ENCODE results near the gene ANKRD9. TPM values are rescaled to one million over a fixed set of nuclear protein-coding genes. Genes with fewer than 3 reads are reported as not detected.

Gene ANKRD9
- total RNA-seq, 3 donors from 2014 or later: 10.4 to 24.9 (median 22.8) TPM

DNA sequence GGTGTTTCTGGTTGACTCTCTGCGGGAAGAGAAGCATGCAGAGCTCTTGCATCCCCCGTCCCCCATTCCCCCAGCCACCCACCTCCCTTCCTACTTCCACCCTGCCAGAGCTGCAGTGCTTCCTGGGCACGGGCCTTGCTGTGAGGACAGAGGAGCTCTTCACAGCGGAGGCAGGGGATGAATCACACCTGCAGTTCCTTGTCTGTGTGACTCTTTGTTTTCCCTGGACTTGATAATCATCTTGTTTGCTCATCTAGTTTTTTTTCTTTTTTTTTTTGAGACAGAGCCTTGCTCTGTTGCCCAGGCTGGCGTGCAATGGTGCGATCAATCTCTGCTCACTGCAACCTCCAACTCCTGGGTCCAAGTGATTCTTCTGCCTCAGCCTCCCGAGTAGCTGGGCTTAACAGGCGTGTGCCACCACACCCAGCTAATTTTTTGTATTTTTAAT is 27.8 kb downstream of the ANKRD9 start:
- intact Hi-C loops (cut with DNase I; ENCODE audit: low total_unique reads): no loop called here
- H3K9me3 ChIP-seq: no peaks in the 10 kb centered on the region
- H3K4me3 ChIP-seq: no peak overlapping the region
- H3K27me3 ChIP-seq: no peaks in the 10 kb centered on the region
- DNase-seq (ENCODE audit: low spot score in 2 of 2): peak in 1 of 2 donors; percentile 67
- H3K36me3 ChIP-seq: no peaks in the 10 kb centered on the region
- H3K4me1 ChIP-seq: peaks cover 0 to under 1% of the 10 kb centered on the region in 2 donors
- H3K27ac ChIP-seq: peak overlapping the region; percentile 22 to 72
- TF ChIP-seq, protein P1, sequence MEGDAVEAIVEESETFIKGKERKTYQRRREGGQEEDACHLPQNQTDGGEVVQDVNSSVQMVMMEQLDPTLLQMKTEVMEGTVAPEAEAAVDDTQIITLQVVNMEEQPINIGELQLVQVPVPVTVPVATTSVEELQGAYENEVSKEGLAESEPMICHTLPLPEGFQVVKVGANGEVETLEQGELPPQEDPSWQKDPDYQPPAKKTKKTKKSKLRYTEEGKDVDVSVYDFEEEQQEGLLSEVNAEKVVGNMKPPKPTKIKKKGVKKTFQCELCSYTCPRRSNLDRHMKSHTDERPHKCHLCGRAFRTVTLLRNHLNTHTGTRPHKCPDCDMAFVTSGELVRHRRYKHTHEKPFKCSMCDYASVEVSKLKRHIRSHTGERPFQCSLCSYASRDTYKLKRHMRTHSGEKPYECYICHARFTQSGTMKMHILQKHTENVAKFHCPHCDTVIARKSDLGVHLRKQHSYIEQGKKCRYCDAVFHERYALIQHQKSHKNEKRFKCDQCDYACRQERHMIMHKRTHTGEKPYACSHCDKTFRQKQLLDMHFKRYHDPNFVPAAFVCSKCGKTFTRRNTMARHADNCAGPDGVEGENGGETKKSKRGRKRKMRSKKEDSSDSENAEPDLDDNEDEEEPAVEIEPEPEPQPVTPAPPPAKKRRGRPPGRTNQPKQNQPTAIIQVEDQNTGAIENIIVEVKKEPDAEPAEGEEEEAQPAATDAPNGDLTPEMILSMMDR (IDR thresholded peaks at IDR 0.05): no peak
- TF ChIP-seq POLR2AphosphoS5 (IDR thresholded peaks at IDR 0.05): no peak

DNA sequence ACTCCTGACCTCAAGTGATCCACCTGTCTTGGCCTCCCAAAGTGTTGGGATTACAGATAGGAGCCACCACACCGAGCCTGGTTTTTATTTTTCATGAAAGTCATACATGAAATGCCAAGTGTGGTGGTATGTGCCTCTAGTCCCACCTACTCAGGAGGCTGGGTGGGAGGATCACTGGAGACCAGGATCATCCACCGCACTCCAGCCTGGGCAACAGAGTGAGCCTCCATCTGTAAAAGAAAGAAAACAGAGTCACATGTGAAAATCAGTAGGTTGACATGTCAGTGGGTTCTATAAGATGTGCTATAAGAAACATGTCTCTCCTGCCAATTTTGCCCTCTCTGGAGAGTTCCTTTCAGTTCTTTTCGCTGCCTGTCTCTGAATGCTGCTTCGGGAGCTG is 28.2 kb downstream of the ANKRD9 start:
- Histone ChIP-seq H3K36me3 (no peaks in the 10 kb centered on the region), H3K27me3 (no peaks in the 10 kb centered on the region), H3K9me3 (no peaks in the 10 kb centered on the region), H3K27ac (peak overlapping the region; percentile 22 to 72), H3K4me3 (no peak overlapping the region), H3K4me1 (no peaks in the 10 kb centered on the region)
- no peak for DNase-seq (ENCODE audit: low spot score in 2 of 2)
- no peak for TF ChIP-seq POLR2A (IDR thresholded peaks at IDR 0.05)
- TF ChIP-seq, protein P1 (IDR thresholded peaks at IDR 0.05): no peak
- no peak for TF ChIP-seq POLR2AphosphoS5 (IDR thresholded peaks at IDR 0.05)
- intact Hi-C loops (cut with DNase I; ENCODE audit: low total_unique reads): no loop called here

DNA sequence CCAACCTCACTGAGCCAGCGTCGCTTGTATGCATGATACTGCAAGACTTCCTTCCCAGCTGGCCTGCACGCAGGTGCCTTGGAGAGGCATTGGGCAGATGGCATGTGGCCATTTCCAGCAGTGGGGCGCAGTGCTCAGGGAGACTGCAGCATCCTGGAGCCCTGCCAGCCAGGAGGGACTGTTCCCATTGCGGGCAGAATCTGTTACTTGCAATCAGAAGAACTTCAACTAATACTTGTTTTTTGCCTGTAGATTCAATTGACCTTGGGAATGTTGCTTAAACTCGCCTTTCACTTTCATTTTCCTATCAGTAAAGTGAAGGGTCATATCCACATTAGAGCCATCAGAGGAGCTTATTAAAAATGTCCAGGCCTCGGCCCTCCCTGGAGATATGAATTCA is 29.8 kb downstream of the ANKRD9 start:
- peak overlapping the region in 1 of 3 donors; percentile 33 for H3K4me3 ChIP-seq
- no peaks in the 10 kb centered on the region for H3K36me3 ChIP-seq
- intact Hi-C loops (cut with DNase I; ENCODE audit: low total_unique reads): no loop called here
- no peaks in the 10 kb centered on the region for H3K4me1 ChIP-seq
- peak overlapping the region; percentile 14 to 23 for H3K27ac ChIP-seq
- no peaks in the 10 kb centered on the region for H3K27me3 ChIP-seq
- no peaks in the 10 kb centered on the region for H3K9me3 ChIP-seq
- DNase-seq (ENCODE audit: low spot score in 2 of 2): no peak
- no peak for TF ChIP-seq POLR2A (IDR thresholded peaks at IDR 0.05)
- TF ChIP-seq, protein P1 (IDR thresholded peaks at IDR 0.05): no peak

DNA sequence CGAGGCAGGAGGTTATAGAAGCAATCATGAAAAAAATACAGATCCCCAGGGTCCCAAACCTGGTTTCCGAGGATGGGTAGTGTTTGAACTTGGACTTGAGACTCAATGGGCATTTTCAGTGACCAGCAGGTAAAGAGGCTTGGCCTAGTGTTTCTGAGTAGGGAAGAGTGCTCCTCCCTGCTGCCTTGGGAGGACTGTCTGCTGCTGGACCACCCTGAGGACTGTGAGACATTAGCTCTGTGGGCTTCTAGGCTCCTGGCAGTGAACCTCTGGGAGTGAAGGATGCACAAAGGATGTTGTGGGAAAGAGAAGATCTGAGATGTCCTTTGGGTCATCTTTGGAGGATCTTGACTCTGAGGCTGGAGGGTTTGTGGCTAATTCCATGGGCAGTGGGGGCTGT is 30.5 kb downstream of the ANKRD9 start:
- Histone ChIP-seq H3K4me3 (no peak overlapping the region), H3K27me3 (no peaks in the 10 kb centered on the region), H3K4me1 (no peaks in the 10 kb centered on the region), H3K9me3 (no peaks in the 10 kb centered on the region), H3K36me3 (no peaks in the 10 kb centered on the region), H3K27ac (peak overlapping the region in 1 of 2 donors; percentile 23)
- TF ChIP-seq POLR2AphosphoS5 (IDR thresholded peaks at IDR 0.05) (no peak), POLR2A (IDR thresholded peaks at IDR 0.05) (no peak)
- TF ChIP-seq, protein P1 (IDR thresholded peaks at IDR 0.05): no peak
- intact Hi-C loops (cut with DNase I; ENCODE audit: low total_unique reads): no loop called here
- DNase-seq (ENCODE audit: low spot score in 2 of 2): no peak

DNA sequence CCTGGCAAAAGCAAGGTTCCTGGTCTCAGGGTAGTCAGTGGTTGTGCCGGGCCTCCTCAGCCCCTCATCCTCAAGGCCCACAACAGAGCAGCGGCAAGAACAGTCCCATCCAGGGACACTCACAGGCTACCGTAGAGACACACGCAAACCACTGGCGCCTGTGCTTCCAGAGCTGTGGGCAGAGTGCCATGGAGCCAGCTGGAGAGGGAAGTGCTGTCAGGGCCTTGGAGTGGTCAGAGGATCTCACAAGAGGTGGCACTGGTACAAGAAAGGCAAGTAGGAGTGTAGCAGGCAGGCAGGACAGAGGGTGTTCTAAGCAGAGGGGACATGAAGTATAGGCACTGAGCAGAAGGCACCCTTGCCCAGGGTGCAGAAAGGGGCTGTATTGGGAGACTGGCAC is 34.6 kb downstream of the ANKRD9 start:
- Histone ChIP-seq H3K36me3 (no peaks in the 10 kb centered on the region), H3K9me3 (no peaks in the 10 kb centered on the region), H3K27ac (peak overlapping the region in 1 of 2 donors; percentile 37), H3K4me1 (no peaks in the 10 kb centered on the region), H3K27me3 (no peaks in the 10 kb centered on the region), H3K4me3 (no peak overlapping the region)
- intact Hi-C loops (cut with DNase I; ENCODE audit: low total_unique reads): no loop called here
- DNase-seq (ENCODE audit: low spot score in 2 of 2): no peak
- TF ChIP-seq POLR2A (IDR thresholded peaks at IDR 0.05): no peak
- TF ChIP-seq, protein P1 (IDR thresholded peaks at IDR 0.05): no peak

Measured in breast epithelium (tissue), 4 donors.